Measurements from ENCODE around the gene COA7. TPM values are rescaled to one million over a fixed set of nuclear protein-coding genes. Genes with fewer than 3 reads are reported as not detected.
A peak's percentile ranks its signal among the peaks of the same experiment; 100 is the strongest.

COA7 gene
- polyA plus RNA-seq, 3 donors = 4.8 to 8.5 (median 6.2) TPM

DNA sequence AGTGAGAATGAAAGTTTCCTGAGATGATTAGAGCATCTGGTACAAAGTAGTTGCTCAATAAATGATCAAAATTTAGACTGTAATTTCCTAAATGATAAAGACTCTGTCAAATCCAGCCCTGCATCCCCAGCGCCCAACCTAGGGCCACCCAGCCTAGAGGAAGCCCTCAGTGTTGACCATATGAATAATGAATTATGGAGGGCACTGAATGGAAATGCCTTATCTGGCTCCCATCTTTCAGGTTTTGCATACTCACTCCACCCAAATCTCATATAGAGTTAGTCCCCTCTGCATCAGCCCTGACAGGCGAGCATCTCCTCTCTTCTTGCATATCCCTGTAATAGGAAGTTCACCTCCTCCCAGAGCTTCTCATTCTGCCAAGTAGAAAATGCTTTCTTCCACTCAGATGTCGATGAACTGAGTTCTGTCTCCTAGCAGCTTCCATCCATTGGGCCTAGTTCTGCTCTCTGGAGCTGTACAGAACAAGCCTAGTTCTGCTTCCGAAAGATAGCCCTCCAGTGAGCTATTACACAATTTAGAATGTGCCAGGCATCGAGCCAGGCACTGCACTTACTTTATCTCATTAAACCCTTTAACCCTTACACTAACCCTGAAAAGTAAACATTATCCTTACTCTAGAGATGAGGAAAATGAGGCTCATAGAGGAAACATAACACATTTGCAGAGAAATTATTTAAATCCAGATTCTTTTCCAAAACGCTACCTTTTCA is 20.9 kb downstream of the COA7 start:
- Mint-ChIP-seq H3K4me1 (peaks cover 24% of the 10 kb centered on the region), H3K4me3 (no peak overlapping the region), H3K27ac (no peak overlapping the region), H3K9me3 (peaks cover 0 to 3% (median 0%) of the 10 kb centered on the region in 7 donors), H3K27me3 (ENCODE audit: low read depth in 3 of 3) (no peaks in the 10 kb centered on the region), H3K36me3 (no peaks in the 10 kb centered on the region)
- H3K36me3 ChIP-seq (replicated peaks in 1 of 2; ENCODE audit: control insufficient read depth in 1 of 2, insufficient read depth in 2 of 2, low read length in 2 of 2) = no peaks in the 10 kb centered on the region
- no peaks in the 10 kb centered on the region for H3K9me3 ChIP-seq (replicated peaks in 1 of 2; ENCODE audit: control insufficient read depth in 1 of 2, insufficient read depth in 1 of 2, low read length in 2 of 2)
- H3K79me2 ChIP-seq (ENCODE audit: insufficient read depth, low read length) = no peaks in the 10 kb centered on the region
- H3K27ac ChIP-seq (ENCODE audit: low read depth in 1 of 2, low read length in 2 of 2) = no peak overlapping the region
- DNase-seq = peak in 1 of 3 donors; percentile 34
- intact Hi-C loops (cut with micrococcal nuclease) = no loop called here
- H3K4me2 ChIP-seq (replicated peaks; ENCODE audit: extremely low read depth, low read length, poor library complexity, severe bottlenecking) = no peak overlapping the region
- H3K27me3 ChIP-seq (ENCODE audit: control insufficient read depth in 2 of 2, insufficient read depth in 2 of 2, low read length in 2 of 2) = no peaks in the 10 kb centered on the region
- 51% methylated on average over 2 of the region's 6 CpGs for WGBS (ENCODE audit: insufficient coverage)
- H3K9ac ChIP-seq (ENCODE audit: insufficient read depth, low read length, poor library complexity, severe bottlenecking) = no peak overlapping the region
- H4K20me1 ChIP-seq (ENCODE audit: insufficient read depth, low read length) = no peaks in the 10 kb centered on the region
- H3K4me3 ChIP-seq (replicated peaks in 1 of 3; ENCODE audit: low read depth in 2 of 3, low read length in 3 of 3) = no peak overlapping the region
- peaks cover 10 to 16% of the 10 kb centered on the region in 2 donors for H3K4me1 ChIP-seq (ENCODE audit: control insufficient read depth in 1 of 2, insufficient read depth in 2 of 2, low read length in 2 of 2)
- TF ChIP-seq, protein P1, sequence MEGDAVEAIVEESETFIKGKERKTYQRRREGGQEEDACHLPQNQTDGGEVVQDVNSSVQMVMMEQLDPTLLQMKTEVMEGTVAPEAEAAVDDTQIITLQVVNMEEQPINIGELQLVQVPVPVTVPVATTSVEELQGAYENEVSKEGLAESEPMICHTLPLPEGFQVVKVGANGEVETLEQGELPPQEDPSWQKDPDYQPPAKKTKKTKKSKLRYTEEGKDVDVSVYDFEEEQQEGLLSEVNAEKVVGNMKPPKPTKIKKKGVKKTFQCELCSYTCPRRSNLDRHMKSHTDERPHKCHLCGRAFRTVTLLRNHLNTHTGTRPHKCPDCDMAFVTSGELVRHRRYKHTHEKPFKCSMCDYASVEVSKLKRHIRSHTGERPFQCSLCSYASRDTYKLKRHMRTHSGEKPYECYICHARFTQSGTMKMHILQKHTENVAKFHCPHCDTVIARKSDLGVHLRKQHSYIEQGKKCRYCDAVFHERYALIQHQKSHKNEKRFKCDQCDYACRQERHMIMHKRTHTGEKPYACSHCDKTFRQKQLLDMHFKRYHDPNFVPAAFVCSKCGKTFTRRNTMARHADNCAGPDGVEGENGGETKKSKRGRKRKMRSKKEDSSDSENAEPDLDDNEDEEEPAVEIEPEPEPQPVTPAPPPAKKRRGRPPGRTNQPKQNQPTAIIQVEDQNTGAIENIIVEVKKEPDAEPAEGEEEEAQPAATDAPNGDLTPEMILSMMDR (IDR thresholded peaks at IDR 0.05) = no peak
- peak overlapping the region; percentile 23 for H2AFZ ChIP-seq (ENCODE audit: insufficient read depth, low read depth, low read length, poor library complexity, severe bottlenecking)

DNA sequence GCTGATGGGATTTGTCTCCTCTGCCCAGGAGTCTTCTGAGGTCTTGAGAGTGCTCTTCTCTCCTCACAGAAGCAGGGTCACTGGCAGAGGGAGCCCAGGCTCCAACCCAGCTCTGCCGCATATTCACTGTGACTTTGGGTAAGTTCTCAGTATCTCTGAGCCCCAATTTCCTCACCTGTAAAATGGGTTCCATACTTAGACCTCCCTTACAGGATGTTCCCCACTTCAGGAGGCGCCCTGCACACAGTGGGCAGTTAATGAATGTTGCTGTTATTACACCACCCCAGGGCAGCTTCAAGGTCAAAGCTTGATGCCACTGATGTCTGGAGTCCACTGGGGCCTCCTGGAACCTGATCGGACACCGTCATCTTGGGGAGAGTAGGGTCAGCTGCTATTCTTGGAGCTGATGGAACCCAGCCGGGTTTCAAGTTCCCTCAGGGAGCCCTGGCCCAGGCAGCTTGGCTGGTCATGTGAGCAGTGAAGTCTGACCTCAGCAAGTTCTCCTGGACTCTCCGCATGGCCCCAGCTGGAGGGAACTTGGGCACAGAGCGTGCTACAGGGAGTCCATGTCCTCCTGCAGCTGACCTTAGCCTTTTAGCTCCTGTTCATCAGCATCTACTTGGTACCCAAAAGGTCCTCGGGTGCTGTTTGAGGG is 21.8 kb downstream of the COA7 start:
- Mint-ChIP-seq H3K4me1 (peaks cover 24% of the 10 kb centered on the region), H3K9me3 (peaks cover 0 to 3% (median 0%) of the 10 kb centered on the region in 7 donors), H3K27ac (peak overlapping the region in 1 of 7 donors; percentile 42), H3K36me3 (no peaks in the 10 kb centered on the region), H3K27me3 (ENCODE audit: low read depth in 3 of 3) (no peaks in the 10 kb centered on the region), H3K4me3 (no peak overlapping the region)
- TF ChIP-seq, protein P1 (IDR thresholded peaks at IDR 0.05) = no peak
- no peak overlapping the region for H3K27ac ChIP-seq (ENCODE audit: low read depth in 1 of 2, low read length in 2 of 2)
- peaks cover 10 to 16% of the 10 kb centered on the region in 2 donors for H3K4me1 ChIP-seq (ENCODE audit: control insufficient read depth in 1 of 2, insufficient read depth in 2 of 2, low read length in 2 of 2)
- 53% methylated on average over 6 of the region's 8 CpGs for WGBS (ENCODE audit: insufficient coverage)
- intact Hi-C loops (cut with micrococcal nuclease) = no loop called here
- peak in 1 of 3 donors; percentile 15 for DNase-seq
- H3K36me3 ChIP-seq (replicated peaks in 1 of 2; ENCODE audit: control insufficient read depth in 1 of 2, insufficient read depth in 2 of 2, low read length in 2 of 2) = no peaks in the 10 kb centered on the region
- H3K79me2 ChIP-seq (ENCODE audit: insufficient read depth, low read length) = no peaks in the 10 kb centered on the region
- no peak overlapping the region for H3K4me3 ChIP-seq (replicated peaks in 1 of 3; ENCODE audit: low read depth in 2 of 3, low read length in 3 of 3)
- no peak overlapping the region for H3K9ac ChIP-seq (ENCODE audit: insufficient read depth, low read length, poor library complexity, severe bottlenecking)
- H3K27me3 ChIP-seq (ENCODE audit: control insufficient read depth in 2 of 2, insufficient read depth in 2 of 2, low read length in 2 of 2) = no peaks in the 10 kb centered on the region
- H2AFZ ChIP-seq (ENCODE audit: insufficient read depth, low read depth, low read length, poor library complexity, severe bottlenecking) = no peak overlapping the region
- no peaks in the 10 kb centered on the region for H3K9me3 ChIP-seq (replicated peaks in 1 of 2; ENCODE audit: control insufficient read depth in 1 of 2, insufficient read depth in 1 of 2, low read length in 2 of 2)
- no peak overlapping the region for H3K4me2 ChIP-seq (replicated peaks; ENCODE audit: extremely low read depth, low read length, poor library complexity, severe bottlenecking)
- no peaks in the 10 kb centered on the region for H4K20me1 ChIP-seq (ENCODE audit: insufficient read depth, low read length)

Measured in CD14-positive monocyte (primary cell).